CD4-positive, alpha-beta T cell treated with Interleukin-4 for 4 hours (primary cell): ENCODE data around the gene ATF7.
"Not testable (repeated sequence)": the region's sequence is repeated elsewhere in the genome, so short reads cannot be mapped to it uniquely, and the experiment has no call there.

Source experiments
- DNase-seq: peaks from one replicate; pipeline ENCODE4 v3.0.0-alpha.2; 2020

ATF7 gene

DNA sequence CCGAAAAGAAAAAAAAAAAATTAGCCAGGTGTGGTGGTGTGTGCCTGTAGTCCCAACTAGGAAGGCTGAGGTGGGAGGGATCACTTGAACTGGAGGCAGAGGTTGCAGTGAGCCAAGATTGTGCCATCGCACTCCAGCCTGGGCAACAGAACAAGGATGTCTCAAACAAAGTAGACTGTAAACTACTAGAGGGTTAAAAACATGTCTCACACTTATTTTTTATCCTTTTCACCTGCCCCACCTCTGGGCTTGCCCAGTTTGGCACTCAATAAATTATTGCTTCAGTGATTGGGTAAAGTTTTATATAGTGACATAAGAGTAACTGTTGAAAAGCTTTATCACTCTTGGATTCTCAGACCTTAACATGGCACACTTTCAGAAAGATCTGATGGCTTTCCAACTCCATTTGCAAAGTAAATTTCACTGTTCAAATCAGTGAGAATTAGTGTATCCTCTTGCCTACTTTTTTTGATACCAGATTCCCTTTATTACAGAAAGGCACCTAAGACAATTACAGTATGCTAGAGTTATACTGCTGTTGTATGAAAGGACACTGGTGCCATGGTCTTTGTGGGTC lies 62.6 kb downstream of the ATF7 start:
- no peak for DNase-seq

DNA sequence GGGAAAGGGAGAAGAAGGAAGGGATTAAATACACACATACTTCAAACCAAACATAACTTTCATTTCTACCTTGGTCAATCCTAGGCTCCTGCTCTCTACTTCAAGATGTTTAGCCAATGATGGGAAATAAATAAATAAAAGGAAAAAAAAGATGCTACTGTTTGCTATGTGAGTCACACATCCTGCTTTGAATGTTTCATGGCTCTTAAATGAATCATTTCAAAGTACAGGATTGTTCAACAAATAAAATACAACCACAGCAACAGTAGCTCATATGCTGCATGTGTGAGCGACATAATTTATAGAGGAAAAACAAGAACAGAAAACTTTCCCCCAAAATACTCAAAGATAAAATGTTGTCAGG lies 64.6 kb downstream of the ATF7 start:
- no peak for DNase-seq

DNA sequence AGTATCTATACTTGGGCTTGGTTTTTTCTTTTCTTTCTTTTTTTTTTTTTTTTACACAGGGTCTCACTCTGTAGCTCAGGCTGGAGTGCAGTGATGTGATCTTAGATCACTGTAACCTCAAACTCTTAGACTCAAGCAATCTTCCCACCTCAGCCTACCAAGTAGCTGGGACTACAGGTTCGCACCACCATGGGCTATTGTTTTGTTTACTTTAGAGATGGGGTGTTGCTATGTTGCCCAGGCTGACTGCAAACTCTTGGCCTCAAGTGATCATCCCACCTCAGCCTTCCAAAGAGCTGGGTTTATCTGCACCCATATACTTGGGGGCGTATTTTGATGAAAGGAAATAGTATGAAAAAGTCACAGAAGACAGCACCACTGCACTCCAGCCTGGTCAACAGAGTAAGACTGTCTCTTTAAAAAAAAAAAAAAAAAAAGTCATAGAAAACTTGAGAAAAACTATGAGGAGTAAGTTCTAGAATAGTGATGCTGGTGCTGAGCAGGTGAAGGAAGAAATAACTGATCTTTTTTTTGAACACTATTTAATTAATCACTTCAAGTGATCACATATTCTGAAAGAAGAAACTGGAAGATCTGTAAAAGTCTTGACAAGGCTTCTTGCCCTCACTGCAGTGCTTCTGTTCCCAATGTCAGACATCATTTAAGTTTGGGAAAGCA lies 65.1 kb downstream of the ATF7 start:
- no peak for DNase-seq

DNA sequence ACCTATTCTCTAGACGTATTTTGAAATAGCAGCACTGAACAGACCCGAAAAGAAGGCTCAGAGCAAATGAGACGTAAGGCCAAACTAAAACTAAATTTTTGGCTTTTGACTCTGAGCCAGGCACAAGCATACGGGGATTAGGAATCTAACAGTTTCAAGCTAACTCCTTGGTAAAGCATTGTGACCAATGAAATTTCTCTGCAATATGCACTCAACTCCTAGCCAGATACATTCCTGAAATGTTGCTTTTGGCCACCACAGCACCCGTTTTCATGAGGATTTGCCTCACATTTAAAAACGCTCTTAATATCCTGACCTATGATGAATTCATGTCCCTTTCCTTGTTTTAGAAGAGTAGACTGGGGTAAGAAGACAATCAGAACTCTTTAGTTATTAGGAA lies 65.8 kb downstream of the ATF7 start:
- DNase-seq = no peak

DNA sequence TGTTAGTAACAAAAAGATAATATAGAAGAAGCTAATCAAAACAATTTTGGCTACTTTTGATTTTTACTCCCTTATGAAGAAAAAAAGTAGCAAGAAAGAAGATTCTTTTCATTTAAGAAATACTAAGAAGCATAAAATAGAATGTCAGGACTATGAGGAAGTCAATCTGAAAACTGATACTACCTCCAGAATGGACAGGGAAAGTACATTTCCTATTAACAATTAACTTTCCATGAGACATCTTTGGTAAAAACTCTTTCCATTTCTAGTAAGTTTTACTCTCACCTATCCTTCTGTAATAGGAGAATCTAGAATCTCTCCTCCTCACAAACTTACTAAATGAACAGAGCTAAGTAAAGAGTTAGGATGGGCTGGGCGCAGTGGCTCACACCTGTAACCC lies 67.6 kb downstream of the ATF7 start:
- DNase-seq = no peak

DNA sequence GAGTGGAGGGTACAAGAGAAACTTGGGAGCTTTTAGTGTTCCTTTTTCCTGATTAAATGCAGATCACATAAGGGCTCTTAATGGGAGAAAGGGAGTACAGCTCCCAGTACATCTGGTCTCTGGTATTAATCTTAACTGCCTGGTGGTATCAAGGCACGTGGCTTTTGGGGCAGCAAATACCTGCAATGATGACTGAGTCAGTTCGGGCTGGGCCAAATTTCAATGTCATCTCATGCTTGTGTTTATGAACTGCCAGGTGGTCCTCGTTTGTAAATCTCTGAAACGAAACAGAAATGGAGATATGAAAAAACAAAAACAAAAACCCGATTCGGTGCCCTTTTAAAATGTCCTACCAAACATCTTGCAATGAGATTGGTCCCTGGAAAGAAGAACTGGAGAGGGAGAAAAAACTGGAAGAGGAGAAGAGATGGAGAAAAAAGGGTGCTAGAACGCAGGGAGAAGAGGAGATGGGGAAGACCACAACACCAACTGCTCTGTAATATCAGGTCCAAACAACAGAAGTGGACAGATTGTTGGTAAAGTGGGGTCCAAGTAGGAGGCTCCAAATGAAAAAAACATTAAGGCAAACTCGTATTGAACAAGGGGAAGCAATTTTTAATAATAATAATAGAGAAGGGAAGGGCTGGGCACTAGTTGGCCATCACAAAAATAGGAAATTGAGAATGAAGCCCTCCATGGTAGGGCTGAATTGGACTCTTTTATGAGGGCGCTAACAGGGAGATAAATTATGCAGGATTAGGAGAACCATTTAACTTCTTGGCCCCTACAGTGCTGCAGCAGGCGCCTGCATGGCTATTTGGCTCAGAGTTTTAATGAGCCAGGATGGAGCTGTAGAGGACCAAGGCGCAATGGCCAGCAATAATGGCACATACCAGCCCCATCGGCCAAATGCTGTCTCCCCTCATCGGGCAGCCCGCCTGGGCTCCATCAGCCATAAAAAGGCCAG lies 73.5 kb downstream of the ATF7 start:
- DNase-seq = no peak

DNA sequence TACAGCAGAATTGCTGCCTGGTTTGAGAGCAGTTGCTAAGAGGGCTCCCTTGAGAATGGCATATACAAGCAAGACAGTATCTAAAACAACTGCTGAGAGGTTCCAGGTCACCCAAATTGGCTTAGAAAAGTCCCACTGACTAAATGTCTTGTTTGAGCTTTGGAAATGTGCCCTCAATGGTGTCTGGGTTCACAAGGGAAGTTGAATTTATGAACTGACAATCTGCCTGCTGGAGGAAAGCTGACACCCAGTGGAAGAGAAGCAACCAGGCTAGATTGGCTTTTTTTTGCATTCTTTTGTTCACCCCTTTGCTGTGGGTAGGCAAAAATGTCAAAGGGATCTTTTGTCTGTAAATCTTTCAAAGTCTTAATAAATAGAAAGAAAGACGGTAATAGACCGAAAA lies 74.3 kb downstream of the ATF7 start:
- no peak for DNase-seq

DNA sequence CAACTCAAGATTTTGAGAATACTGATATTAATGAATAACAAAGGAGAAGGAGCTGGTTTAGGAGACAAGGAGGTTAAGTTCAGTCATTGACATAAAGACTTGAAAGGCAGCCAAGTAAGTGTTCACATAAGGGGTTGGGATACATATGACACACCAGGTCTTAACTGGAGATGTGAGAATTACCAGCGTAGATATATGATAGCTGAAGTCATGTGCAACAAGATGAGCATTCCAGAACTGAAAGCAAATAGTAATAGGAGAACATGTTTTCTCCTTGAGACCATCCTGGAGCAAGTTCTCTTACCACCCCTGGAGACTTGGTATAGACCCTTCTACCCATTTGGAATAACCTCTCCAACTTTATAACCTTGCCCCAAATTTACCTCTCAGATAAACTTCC lies 75.6 kb downstream of the ATF7 start:
- DNase-seq = no peak

DNA sequence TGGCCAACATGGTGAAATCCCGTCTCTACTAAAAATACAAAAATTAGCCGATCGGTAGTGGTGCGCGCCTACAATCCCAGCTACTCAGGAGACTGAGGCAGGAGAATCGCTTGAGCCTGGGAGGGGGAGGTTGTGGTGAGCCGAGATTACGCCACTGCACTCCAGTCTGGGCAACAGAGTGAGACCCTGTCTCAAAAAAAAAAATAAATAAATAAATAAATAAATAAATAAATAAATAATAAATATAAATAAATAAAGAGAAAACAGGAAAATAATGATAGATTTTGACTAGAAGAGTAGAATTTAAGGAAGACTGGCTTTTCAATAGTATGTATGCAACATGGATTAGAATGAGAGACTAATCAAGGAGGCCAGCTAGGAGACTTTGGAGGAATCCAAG lies 76.1 kb downstream of the ATF7 start:
- not testable (repeated sequence) for DNase-seq

DNA sequence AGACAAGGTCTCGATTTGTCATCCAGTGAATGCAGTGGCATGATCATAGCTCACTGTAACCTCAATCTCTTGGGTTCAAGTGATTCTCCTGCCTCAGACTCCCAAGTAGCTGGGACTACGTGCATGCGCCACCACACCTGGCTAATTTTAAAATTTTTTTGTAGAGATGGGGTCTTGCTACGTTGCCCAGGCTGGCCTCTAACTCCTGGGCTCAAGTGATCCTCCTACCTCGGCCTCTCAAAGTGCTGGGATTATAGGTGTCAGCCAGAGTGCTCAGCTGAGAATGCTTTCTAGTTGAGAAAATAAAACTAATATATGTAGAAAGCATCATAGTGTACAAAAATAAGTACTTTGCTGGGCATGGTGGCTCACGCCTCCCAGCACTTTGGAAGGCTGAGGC lies 77.8 kb downstream of the ATF7 start:
- not testable (repeated sequence) for DNase-seq

DNA sequence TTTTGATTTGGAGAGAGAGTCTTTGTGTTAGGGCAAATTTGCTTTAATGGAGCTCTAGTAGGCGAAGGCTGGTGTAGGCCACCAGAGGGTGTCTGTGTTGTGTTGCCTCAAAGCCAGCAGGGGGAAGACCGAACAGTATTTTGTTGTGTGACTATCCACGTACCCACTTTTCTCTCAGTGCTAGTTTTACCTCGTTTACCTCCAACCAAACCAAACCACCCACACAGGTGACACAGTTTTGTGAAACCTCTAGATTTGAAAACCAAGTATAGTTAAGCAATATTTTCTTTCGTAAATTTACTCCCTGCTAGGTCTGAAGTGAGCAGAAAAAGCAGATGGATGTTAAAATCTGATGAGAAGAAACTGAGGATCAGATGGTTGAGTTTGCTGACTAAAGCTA lies 82.6 kb downstream of the ATF7 start:
- peak; percentile 48 for DNase-seq

DNA sequence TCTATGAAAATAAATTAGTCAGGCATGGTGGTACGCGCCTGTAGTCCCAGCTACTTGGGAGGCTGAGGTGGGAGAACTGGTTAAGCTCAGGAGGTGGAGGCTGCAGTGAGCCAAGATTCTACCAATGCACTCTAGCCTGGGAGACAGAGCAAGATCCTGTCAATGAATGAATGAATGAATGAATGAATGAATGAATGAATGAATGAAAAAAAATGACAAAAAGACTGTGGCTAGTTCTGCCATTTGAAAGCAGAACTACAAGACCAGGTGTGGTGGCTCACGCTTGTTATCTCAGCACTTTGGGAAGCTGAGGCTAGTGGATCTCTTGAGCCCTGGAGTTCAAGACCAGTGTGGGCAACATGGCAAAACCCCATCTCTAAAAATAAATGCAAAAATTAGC lies 86.7 kb downstream of the ATF7 start:
- DNase-seq = no peak

DNA sequence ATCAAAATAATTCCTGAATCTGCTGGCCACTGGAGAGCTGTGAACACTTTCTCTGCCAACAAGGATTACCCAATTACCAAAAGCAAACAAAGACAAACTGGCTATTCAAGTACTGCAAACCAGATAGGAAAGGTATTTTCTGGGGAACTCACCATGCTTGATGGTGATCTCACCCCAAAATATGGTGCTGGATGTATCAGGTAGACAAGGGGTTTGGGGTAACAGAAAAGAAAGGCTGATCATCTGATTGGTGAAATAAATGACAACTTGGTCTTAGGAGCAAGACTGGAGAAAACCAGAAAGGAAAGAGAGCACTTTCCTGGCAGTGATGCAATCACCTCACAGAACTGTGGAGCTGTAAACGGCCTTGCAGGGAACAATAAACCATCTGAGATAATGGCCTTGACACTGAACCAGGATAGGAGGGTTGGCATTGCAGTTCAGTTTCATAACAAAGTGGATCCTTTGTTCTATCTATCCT lies 87.9 kb downstream of the ATF7 start:
- DNase-seq = no peak

DNA sequence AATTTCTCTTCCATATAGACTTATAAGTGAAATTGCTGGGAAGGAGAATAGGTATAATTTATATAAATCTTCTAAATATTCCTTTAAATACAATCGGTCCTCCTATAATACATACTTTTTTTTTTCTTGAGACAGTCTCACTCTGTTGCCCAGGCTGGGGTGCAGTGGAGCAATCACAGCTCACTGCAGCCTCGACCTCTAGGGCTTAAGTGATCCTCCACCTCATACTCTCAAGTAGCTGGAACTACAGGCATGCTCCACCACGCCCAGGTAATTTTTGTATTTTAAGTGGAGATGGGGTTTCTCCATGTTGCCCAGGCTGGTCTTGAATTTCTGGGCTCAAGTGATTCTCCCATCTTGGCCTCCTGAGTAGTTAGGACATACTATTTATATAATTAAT lies 89.2 kb downstream of the ATF7 start:
- no peak for DNase-seq

DNA sequence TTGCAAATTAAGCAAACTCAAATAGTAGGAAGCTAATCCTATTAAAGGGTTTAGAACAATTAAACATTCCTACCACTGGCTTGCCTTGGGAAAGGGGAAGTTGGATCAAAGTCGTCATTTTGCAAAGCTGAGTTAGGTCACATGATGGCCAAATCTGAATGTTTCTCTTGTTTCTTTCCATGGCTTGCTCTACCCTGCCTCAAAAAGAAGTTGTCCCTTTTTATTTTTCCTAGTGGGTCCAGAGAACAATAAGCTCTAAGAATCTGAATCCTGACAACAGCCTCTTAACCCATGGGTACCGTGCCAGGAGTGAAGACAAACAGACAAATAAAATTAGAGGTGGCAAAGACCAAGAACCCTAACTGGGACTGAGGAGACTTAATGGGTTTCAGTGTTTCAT lies 92.7 kb downstream of the ATF7 start:
- DNase-seq = no peak

DNA sequence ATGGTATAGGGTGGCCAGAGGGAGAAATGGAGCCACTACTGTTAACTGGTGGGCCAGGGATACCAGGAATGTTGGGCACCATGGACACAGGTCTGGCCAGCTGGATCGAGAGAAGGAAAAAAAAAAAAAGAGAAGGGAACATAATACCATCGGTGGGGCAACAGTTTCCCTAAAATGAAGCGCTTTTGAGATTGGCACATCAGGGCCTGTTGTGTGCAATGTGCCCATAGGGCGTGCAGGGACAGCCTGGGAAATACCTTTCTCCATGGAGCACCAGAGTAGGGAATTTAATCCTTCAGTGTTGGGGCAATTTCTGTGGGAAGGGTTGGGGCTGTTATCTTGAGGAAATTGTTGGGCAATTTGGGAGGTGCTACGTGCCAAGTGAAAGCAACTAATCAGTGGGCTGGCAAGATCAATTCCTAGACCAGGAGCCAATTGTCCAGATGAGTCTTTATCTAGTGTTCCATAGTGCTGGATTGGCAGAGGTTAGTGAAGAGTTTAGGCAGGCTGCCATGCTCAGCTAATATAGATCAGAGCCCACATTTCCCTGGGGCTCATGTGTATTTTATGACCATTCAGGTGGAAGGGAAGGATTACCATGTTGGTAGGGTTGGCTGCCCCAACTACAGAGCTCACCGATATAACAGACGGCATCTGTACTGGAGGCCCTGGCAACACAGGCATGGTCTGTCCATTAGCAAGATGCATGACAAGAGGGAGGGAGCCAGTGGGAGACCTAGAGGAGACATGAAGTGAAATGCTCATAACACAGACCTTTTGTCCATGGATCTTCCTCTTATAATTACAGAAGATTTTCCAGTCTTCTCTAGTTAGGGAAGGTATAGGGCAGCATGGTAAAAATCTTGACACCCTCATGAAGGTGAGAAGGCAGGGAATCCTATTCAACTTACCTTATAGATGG lies 93.4 kb downstream of the ATF7 start:
- no peak for DNase-seq

DNA sequence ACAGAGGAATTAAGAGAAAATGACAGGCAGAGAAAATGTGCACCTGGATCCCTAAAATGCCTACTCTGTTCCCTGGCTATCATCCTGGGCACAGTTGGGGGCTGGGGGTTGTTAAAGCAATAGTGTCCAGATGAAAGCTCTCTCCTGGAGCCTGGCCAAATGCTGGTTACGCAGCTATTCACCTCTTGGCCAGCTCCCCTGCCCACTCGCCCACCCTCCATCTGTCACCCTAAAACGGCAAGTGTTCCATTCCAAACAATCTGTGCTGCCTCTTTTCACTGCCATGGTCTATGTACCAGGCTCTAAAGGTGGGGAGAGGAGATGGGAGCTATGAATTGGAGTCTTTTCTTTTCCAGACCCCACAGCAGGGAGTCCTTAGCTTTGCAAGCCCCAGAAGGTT lies 94.2 kb downstream of the ATF7 start:
- no peak for DNase-seq

DNA sequence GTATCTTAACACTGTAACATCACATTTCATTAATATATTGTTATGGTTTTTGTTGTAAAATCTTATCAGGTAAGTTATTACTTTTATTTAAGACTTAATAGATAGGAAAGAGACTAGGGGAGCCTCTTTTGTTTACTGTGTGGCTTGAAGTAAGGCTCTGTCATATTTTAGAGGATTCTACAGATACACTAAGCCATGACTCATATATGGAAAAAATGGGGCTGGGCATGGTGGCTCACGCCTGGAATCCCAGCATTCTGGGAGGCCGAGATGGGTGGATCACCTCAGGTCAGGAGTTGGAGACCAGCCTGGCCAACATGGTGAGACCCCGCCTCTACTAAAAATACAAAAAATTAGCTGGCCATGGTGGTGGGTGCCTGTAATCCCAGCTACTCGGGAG lies 95.3 kb downstream of the ATF7 start:
- no peak for DNase-seq

DNA sequence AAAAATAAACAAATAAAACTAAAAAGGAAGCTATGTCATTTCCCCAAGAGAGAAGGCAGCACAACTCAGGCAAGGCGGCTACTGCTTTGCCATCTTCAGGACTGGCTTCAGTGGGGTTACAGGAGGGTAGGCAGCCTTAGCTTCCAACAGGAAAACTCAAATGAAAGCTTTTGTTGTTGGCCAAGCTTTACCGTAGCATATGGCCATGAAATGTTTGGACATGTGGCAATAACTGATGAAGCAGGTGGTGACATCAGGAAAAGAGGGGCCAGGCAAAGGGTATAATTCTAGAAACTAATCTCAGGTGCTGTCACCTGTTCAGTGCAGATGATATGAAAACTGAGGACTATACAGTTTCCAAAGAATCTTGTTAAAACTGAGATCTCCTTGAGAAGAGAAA lies 96.1 kb downstream of the ATF7 start:
- DNase-seq = no peak

DNA sequence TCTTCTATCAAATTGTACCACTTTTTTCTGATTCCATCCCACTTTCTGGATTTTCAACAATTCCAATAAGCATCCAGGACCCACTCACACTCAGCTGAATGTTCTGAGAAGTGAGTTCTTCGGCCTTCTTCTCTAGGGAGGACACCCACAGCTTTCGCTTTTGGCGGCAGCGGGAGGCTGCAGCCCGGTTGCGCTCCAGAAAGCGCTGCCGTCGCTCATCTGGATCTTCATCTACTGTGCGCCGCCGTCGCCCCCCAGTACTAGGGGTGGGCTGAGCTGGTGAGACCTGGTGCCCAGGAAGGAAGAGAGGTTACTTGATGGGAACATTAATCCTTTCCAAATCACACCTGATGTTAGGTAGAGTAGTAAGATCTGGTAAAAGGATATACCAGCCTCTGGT lies 101.7 kb downstream of the ATF7 start:
- DNase-seq = no peak

DNA sequence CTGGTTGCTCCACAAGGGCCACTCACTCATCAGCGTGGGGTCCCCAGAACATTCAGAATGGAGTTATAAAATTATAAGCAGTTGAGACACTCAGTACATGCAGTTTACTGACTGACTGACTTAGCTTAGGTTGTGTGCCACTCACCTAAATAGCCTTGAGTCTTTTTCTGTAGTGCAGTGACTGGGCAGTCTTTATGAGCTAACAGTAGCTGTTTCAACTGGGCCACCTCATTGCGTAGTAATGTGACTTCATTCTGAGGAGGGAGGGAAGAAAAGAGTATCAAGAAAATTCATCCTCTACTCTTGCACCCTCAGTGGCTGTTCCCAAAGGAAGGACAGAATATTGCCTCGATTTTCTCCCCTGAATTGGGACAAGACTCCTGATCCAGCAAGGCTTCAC lies 103.1 kb downstream of the ATF7 start:
- no peak for DNase-seq

DNA sequence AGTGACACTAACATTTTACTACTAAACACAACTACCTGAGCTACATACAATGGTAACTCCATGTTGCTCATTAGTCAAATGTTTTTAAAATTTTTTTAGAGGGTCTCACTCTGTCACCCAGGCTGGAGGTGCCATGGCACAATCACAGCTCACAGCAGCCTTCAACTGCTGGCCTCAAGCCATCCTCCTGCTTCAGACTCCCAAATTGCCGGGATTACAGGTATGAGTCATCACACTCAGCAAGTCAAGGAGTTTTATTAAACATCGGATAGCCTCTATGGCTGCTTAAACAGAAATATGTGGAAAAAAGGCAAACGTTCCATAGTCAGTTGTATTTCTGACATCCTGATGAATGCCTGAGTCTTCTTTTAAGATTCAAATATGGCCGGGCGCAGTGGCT lies 107.8 kb downstream of the ATF7 start:
- DNase-seq = no peak
